Vagina (tissue), 2 donors: ENCODE results near the gene RINL. TPM values are rescaled to one million over a fixed set of nuclear protein-coding genes. Genes with fewer than 3 reads are reported as not detected.

Source experiments
- DNase-seq, 2 donors: peaks; one replicate each; pipeline ENCODE4 v3.0.0-alpha.2; 2017; ENCODE audit errors: extremely low spot score in 2 of 2
- H3K27ac ChIP-seq: fragments of 200-600 bp; sonication (generic); one replicate; pipeline ENCODE4 v1.5.1; 2019
- H3K27me3 ChIP-seq: fragments of 200-600 bp; sonication (generic); one replicate; pipeline ENCODE4 v1.5.1; 2019
- H3K36me3 ChIP-seq, 2 donors: fragments of 200-600 bp; sonication (generic); one replicate each; pipeline ENCODE4 v1.5.1; 2017 to 2019
- H3K4me1 ChIP-seq: fragments of 200-600 bp; sonication (generic); one replicate; pipeline ENCODE4 v1.5.1; 2019
- H3K4me3 ChIP-seq, 2 donors: fragments of 200-600 bp; sonication (generic); 1 replicate in 1 of 2; 2 replicates in 1 of 2; pipeline ENCODE4 v1.5.1; 2016 to 2019
- H3K9me3 ChIP-seq: fragments of 200-600 bp; sonication (generic); one replicate; pipeline ENCODE4 v1.5.1; 2019
- CTCF ChIP-seq, 3 experiments: fragments of 450-650 bp in 2 of 3; fragments of 200-600 bp in 1 of 3; sonication (generic) in 1 of 3; IDR thresholded peaks; one replicate each; pipeline ENCODE4 v1.5.1; 2017 to 2019; ENCODE audit warnings: antibody characterized with exemption in 3 of 3, mild to moderate bottlenecking in 2 of 3, moderate library complexity in 2 of 3
- POLR2A ChIP-seq, 2 donors: fragments of 450-650 bp; IDR thresholded peaks; one replicate each; pipeline ENCODE4 v1.6.1; 2017; ENCODE audit warnings: antibody characterized with exemption in 2 of 2, mild to moderate bottlenecking in 2 of 2, moderate library complexity in 2 of 2
- POLR2AphosphoS5 ChIP-seq, 2 donors: sonication (generic); formaldehyde crosslinking; IDR thresholded peaks; one replicate each; pipeline ENCODE4 v1.9.0; 2017; ENCODE audit warnings: antibody characterized with exemption in 2 of 2, mild to moderate bottlenecking in 2 of 2, low read depth in 1 of 2; ENCODE audit not compliant: insufficient read depth in 1 of 2
- intact Hi-C: fragments of 100-400 bp; cut with DNase I; formaldehyde crosslinking; loops from one replicate; pipeline ENCODE4 v1.15.1; 2023
- total RNA-seq: library from RNA; depleted of rRNA; stranded (reverse); fragments of >200 nt; gene quantifications from one replicate; pipeline ENCODE4 v1.2.3, GENCODE V29; 2016

RINL gene
- total RNA-seq, 1 donor from 2014 or later: 7.4 TPM

DNA sequence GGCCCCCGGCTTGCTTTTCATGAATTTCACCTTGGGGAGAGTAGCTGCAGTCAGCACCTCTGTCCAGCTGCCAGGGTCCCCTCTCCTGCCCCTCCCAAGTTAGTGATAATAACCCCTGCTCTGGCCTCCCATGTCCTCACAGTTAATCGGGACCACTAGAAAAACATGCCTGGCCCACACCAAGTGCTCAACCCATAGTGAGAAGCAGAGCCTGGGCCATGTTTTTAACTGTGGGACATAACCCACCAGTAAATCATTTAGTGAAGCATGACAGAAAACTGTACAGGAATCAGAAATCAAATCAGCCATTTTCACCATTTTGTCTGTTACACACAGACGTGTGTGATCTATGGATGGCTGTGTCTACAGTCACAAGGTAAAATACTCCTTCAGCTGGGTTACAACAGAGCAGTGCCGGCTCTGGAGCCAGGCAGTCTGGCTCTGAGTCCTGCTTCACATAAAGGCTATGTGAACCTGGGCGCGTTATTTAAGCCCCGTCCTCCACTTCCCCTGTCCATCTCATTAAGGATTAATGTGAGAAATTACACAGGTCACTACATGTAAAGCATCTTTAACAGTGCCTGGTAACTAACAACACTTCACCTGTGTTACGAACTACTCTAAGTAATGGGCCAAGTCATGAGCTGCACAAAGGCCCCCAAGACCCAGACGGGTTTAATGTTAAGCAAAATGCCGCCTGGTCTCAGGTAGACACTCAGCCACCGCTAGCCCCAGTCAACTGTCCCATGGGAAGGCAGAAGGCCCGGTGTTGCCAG, 38.9 kb downstream of the RINL start:
- TF ChIP-seq CTCF (IDR thresholded peaks at IDR 0.05) (no peak), POLR2A (IDR thresholded peaks at IDR 0.05) (no peak), POLR2AphosphoS5 (IDR thresholded peaks at IDR 0.05; ENCODE audit: insufficient read depth in 1 of 2, low read depth in 1 of 2) (no peak)
- no peak for DNase-seq
- Histone ChIP-seq H3K27ac (peak overlapping the region; percentile 47), H3K36me3 (peaks cover 20 to 87% of the 10 kb centered on the region in 2 donors), H3K27me3 (no peaks in the 10 kb centered on the region), H3K9me3 (no peaks in the 10 kb centered on the region), H3K4me3 (no peak overlapping the region), H3K4me1 (peaks cover 62% of the 10 kb centered on the region)
- intact Hi-C loops: no loop called here

DNA sequence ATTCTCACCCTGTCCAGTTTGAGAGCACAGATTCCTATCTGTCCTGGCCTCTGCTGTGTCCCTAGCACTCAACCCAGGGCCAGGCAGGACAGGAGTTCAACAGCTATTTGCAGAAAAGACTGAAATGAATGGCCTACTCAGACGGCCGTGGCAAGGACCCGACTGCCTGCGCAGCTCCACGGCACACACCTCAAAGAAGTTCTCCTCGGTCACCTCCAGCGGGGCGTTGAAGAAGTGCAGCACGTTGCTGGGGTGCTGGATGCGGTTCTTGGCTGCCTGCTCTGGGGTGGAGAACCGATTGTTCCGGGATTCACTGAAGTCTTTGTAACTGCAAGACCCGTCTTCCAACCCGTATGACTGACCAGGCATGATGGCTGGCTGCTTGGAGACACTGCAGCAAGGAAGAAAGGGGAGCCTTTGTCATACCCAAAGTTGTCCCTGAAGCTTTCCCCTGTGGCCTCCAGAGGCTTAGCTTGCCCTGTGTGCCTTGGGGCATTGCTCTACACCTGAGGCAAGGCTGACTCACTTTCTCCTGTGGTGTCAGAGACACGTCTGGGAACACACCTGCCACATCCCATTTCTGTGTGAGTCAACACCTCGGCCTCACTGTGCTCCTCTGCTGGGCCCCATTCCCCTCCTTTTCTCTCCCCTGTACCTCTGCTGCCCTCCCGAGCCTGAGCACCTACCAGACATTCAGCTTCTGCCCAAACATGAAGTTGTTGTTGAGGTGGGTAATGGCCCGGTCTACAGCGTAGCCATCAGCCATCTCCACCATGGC, 39.7 kb downstream of the RINL start:
- no peaks in the 10 kb centered on the region for H3K27me3 ChIP-seq
- H3K36me3 ChIP-seq: peaks cover 14 to 80% of the 10 kb centered on the region in 2 donors
- intact Hi-C loops: no loop called here
- H3K4me1 ChIP-seq: peaks cover 60% of the 10 kb centered on the region
- DNase-seq: no peak
- H3K4me3 ChIP-seq: no peak overlapping the region
- H3K27ac ChIP-seq: peak overlapping the region; percentile 47
- no peak for TF ChIP-seq CTCF (IDR thresholded peaks at IDR 0.05)
- TF ChIP-seq POLR2AphosphoS5 (IDR thresholded peaks at IDR 0.05; ENCODE audit: insufficient read depth in 1 of 2, low read depth in 1 of 2): peak in 1 of 2 donors; percentile 50
- H3K9me3 ChIP-seq: no peaks in the 10 kb centered on the region

DNA sequence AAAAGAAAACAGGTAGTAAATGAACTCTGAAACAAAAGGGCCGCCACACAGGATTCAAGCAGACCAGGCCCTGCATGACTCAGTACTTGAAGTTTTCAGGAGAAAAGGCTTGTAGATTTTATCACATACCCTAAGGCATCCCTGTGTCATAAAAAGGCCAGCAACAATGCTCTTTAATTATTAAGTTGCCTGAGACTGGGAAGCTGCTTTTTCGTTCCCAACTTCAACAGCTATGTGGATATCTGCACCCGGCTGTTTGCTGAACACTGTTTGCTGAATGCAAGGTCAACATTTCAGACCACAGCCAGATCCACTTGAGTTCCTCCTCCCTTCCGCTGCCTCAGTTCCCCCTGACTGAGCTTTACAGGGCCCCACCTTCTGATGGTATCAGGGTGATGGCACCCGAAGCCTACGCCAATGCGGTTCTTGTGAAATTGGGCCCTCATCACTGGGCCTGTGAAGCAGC, 40.4 kb downstream of the RINL start:
- DNase-seq: no peak
- peaks cover 62% of the 10 kb centered on the region for H3K4me1 ChIP-seq
- peaks cover 13 to 72% of the 10 kb centered on the region in 2 donors for H3K36me3 ChIP-seq

DNA sequence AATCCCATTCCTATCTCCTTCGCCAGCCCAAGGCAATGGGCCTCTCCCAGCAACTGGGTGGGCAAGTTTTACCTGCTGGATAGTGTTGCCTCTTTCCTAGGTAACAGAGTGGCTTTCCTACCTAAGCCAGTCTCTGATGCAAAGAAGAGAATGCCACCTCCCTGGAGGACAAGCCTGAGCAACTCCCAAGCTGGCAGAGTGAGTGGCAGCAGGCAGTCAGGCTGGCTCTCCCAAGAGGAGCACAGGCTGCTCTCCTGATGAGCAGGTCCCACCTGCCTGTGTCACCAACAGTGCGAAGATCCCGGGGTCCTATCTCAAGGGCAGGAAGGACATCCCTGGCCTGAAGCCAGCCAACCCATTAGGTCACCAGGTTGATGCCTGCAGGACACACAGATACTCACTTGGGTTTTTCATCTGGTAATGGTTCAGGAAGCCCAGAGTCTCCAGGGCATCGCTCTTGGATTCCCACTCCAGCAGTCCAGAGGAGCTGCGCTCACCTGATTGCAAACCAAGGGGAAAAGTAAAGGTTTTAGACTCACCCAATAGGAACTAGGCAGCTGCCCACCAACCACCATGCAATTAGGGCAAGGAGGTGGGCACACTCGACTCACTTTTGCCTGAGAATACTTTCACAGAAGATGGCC, 41.0 kb downstream of the RINL start:
- H3K27ac ChIP-seq: peak overlapping the region; percentile 61
- peaks cover 68% of the 10 kb centered on the region for H3K4me1 ChIP-seq

More for the DNA sequence above, 40.4 kb downstream of the RINL start:
- H3K4me3 ChIP-seq: no peak overlapping the region
- TF ChIP-seq CTCF (IDR thresholded peaks at IDR 0.05) (no peak), POLR2AphosphoS5 (IDR thresholded peaks at IDR 0.05; ENCODE audit: insufficient read depth in 1 of 2, low read depth in 1 of 2) (no peak), POLR2A (IDR thresholded peaks at IDR 0.05) (no peak)
- H3K27ac ChIP-seq: peak overlapping the region; percentile 61
- intact Hi-C loops: no loop called here
- H3K9me3 ChIP-seq: no peaks in the 10 kb centered on the region
- no peaks in the 10 kb centered on the region for H3K27me3 ChIP-seq

More for the DNA sequence above, 41.0 kb downstream of the RINL start:
- Histone ChIP-seq H3K4me3 (no peak overlapping the region), H3K27me3 (no peaks in the 10 kb centered on the region), H3K36me3 (peaks cover 13 to 67% of the 10 kb centered on the region in 2 donors), H3K9me3 (no peaks in the 10 kb centered on the region)
- no peak for DNase-seq
- intact Hi-C loops: no loop called here
- TF ChIP-seq CTCF (IDR thresholded peaks at IDR 0.05) (no peak), POLR2AphosphoS5 (IDR thresholded peaks at IDR 0.05; ENCODE audit: insufficient read depth in 1 of 2, low read depth in 1 of 2) (peak; percentile 53 to 55)
